Activated CD8-positive, alpha-beta memory T cell treated with anti-CD3 and anti-CD28 coated beads, Interleukin-2, amount 50 U/mL, for 4 hours (primary cell): Measurements from ENCODE around the gene RMC1.
"Not testable (repeated sequence)": the region's sequence is repeated elsewhere in the genome, so short reads cannot be mapped to it uniquely, and the experiment has no call there.

ENCODE experiments used
- DNase-seq: peaks from one replicate; pipeline ENCODE4 v3.0.0-alpha.2; 2020

Gene RMC1

GRCh38 chr18:23503038-23503962 is at the start of gene RMC1:
Gene RMC1, plus strand, starts transcription at chr18:23503511. Its CDS starts 108 bp downstream, at chr18:23503619.
- DNase-seq = peak; percentile 99

GRCh38 chr18:23453680-23454058 is 49.6 kb upstream of the RMC1 start:
- DNase-seq = no peak

GRCh38 chr18:23456835-23457234 is 46.5 kb upstream of the RMC1 start:
- no peak for DNase-seq

- no peak for DNase-seq
These were observed 44.3 kb upstream of the RMC1 start for GRCh38 chr18:23458830-23459529.

- no peak for DNase-seq
These were observed 43.8 kb upstream of the RMC1 start for GRCh38 chr18:23459530-23459921.

GRCh38 chr18:23460285-23461273 is 42.7 kb upstream of the RMC1 start:
- no peak for DNase-seq

- no peak for DNase-seq
These were observed 40.4 kb upstream of the RMC1 start for GRCh38 chr18:23462876-23463275.

- no peak for DNase-seq
These were observed 34.4 kb upstream of the RMC1 start for GRCh38 chr18:23468753-23469459.

- no peak for DNase-seq
These were observed 32.5 kb upstream of the RMC1 start for GRCh38 chr18:23470620-23471387.

- no peak for DNase-seq
These were observed 31.8 kb upstream of the RMC1 start for GRCh38 chr18:23471486-23471885.

GRCh38 chr18:23479829-23480505 is 23.3 kb upstream of the RMC1 start:
- DNase-seq = no peak

GRCh38 chr18:23484561-23485182 is 18.6 kb upstream of the RMC1 start:
- no peak for DNase-seq

- DNase-seq = no peak
These were observed 17.9 kb upstream of the RMC1 start for GRCh38 chr18:23485386-23485785.

GRCh38 chr18:23487738-23488570 is 15.4 kb upstream of the RMC1 start:
- peak; percentile 44 for DNase-seq

GRCh38 chr18:23489586-23489985 is 13.7 kb upstream of the RMC1 start:
- DNase-seq = not testable (repeated sequence)

GRCh38 chr18:23493654-23494053 is 9.7 kb upstream of the RMC1 start:
- no peak for DNase-seq

GRCh38 chr18:23494992-23495391 is 8.3 kb upstream of the RMC1 start:
- no peak for DNase-seq

- no peak for DNase-seq
These were observed 7.4 kb upstream of the RMC1 start for GRCh38 chr18:23495723-23496440.

GRCh38 chr18:23498117-23498516 is 5.2 kb upstream of the RMC1 start:
- no peak for DNase-seq
